ENCODE measurements around the gene AJAP1. TPM values are rescaled to one million over a fixed set of nuclear protein-coding genes. Genes with fewer than 3 reads are reported as not detected.
"Not testable (repeated sequence)": the region's sequence is repeated elsewhere in the genome, so short reads cannot be mapped to it uniquely, and the experiment has no call there.

Gene AJAP1
- total RNA-seq, 3 donors from 2014 or later: 0.16 to 0.66 (median 0.44) TPM

DNA sequence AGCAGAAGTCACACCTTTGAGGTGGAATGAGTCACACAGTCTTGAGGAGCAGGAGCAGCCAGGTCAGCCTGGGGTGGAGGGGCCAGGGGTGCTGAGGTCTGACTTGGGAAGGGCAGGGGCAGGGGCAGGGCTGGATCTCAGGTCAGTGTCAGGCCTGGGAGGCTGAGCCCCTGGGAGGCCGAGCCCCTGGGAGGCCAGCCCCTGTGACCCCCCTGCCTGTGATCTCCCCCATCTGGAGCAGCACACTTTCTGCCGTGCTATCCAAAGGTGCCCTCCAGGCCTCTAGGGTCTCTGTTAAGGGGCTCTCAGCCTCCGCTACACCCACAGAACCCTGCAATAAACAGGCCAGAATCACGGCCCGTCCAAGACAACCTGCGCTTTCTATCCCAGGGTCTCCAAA, 36.9 kb upstream of the AJAP1 start:
- Histone ChIP-seq H3K36me3 (no peaks in the 10 kb centered on the region), H3K4me3 (no peak overlapping the region), H3K27me3 (no peaks in the 10 kb centered on the region), H3K27ac (no peak overlapping the region), H3K4me1 (no peaks in the 10 kb centered on the region), H3K9me3 (no peaks in the 10 kb centered on the region)
- no peak for DNase-seq (ENCODE audit: low spot score in 2 of 2)
- intact Hi-C loops (cut with DNase I; ENCODE audit: low total_unique reads): no loop called here
- no peak for TF ChIP-seq POLR2AphosphoS5 (IDR thresholded peaks at IDR 0.05)
- TF ChIP-seq, protein P1, sequence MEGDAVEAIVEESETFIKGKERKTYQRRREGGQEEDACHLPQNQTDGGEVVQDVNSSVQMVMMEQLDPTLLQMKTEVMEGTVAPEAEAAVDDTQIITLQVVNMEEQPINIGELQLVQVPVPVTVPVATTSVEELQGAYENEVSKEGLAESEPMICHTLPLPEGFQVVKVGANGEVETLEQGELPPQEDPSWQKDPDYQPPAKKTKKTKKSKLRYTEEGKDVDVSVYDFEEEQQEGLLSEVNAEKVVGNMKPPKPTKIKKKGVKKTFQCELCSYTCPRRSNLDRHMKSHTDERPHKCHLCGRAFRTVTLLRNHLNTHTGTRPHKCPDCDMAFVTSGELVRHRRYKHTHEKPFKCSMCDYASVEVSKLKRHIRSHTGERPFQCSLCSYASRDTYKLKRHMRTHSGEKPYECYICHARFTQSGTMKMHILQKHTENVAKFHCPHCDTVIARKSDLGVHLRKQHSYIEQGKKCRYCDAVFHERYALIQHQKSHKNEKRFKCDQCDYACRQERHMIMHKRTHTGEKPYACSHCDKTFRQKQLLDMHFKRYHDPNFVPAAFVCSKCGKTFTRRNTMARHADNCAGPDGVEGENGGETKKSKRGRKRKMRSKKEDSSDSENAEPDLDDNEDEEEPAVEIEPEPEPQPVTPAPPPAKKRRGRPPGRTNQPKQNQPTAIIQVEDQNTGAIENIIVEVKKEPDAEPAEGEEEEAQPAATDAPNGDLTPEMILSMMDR (IDR thresholded peaks at IDR 0.05): no peak
- TF ChIP-seq POLR2A (IDR thresholded peaks at IDR 0.05): no peak

DNA sequence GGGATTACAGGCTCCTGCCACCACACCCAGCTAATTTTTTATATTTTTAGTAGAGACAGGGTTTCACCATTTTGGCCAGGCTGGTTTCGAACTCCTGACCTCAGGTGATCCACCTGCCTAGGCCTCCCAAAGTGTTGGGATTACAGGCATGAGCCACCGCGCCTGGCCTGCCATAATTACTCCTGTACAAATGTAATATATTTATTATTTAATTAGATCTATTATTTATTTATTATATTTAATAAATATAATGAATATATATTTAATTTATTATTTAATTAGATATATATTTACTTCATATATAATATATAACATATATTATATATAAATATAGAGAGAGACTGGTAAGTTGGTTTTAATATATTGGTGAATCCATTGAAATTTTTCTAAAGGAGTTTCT, 35.6 kb upstream of the AJAP1 start:
- H3K9me3 ChIP-seq; intact Hi-C loops (cut with DNase I; ENCODE audit: low total_unique reads); DNase-seq (ENCODE audit: low spot score in 2 of 2); H3K4me1 ChIP-seq; H3K27me3 ChIP-seq; H3K27ac ChIP-seq; H3K4me3 ChIP-seq; H3K36me3 ChIP-seq: not testable (repeated sequence)

DNA sequence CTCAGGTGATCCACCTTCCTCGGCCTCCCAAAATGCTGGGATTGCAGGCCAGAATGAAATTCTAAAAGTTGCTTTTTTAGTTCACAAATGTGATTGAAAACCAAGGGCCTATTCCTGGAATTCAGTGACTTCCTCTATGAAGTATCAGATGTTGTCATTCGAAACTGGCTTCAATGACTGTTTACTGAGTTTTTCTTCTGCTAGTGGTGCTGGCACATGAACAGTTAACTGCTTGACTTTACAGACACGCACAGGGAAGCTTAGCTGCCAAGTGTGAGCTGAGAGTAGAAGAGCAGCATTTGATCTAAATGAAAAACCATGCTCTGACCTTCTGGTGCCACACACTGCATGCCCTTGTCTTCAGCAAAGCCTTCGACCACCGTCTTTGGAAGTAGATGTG, 32.8 kb upstream of the AJAP1 start:
- no peak for DNase-seq (ENCODE audit: low spot score in 2 of 2)
- H3K27me3 ChIP-seq: peaks cover 0 to 5% of the 10 kb centered on the region in 2 donors
- no peaks in the 10 kb centered on the region for H3K4me1 ChIP-seq
- no peak overlapping the region for H3K27ac ChIP-seq
- peaks cover 0 to 4% of the 10 kb centered on the region in 2 donors for H3K9me3 ChIP-seq
- no peak overlapping the region for H3K4me3 ChIP-seq
- TF ChIP-seq, protein P1 (IDR thresholded peaks at IDR 0.05): no peak
- no peak for TF ChIP-seq POLR2A (IDR thresholded peaks at IDR 0.05)
- no peak for TF ChIP-seq POLR2AphosphoS5 (IDR thresholded peaks at IDR 0.05)
- no peaks in the 10 kb centered on the region for H3K36me3 ChIP-seq
- intact Hi-C loops (cut with DNase I; ENCODE audit: low total_unique reads): loop anchor here (5.0 kb wide), 1 partner anchor 451 kb away; no protein-coding TSS in a partner anchor

DNA sequence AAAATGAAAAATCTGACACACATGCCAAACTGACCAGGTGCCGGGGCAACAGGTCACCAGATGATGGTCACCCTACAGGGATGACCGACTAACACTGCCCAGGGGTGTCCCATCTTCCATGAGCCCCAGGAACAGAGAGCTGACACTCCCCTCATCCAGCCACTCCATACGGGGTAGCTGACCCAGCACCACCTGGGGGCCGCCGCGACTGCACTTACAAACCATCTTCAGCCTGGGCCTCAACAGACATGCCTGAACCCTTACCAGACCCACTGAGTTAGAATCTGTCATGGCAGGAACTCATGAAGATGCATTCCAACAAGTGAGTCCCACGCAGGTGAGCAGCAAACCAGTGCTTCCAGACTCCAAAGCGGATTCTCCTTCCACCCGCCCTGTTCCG, 31.6 kb upstream of the AJAP1 start:
- Histone ChIP-seq H3K27ac (no peak overlapping the region), H3K27me3 (peaks cover 0 to 5% of the 10 kb centered on the region in 2 donors), H3K36me3 (no peaks in the 10 kb centered on the region), H3K9me3 (peaks cover 0 to 5% of the 10 kb centered on the region in 2 donors), H3K4me3 (no peak overlapping the region), H3K4me1 (no peaks in the 10 kb centered on the region)
- no peak for TF ChIP-seq POLR2AphosphoS5 (IDR thresholded peaks at IDR 0.05)
- no peak for TF ChIP-seq POLR2A (IDR thresholded peaks at IDR 0.05)
- TF ChIP-seq, protein P1 (IDR thresholded peaks at IDR 0.05): no peak
- intact Hi-C loops (cut with DNase I; ENCODE audit: low total_unique reads): loop anchor here (5.0 kb wide), 1 partner anchor 449 kb away; no protein-coding TSS in a partner anchor
- no peak for DNase-seq (ENCODE audit: low spot score in 2 of 2)

DNA sequence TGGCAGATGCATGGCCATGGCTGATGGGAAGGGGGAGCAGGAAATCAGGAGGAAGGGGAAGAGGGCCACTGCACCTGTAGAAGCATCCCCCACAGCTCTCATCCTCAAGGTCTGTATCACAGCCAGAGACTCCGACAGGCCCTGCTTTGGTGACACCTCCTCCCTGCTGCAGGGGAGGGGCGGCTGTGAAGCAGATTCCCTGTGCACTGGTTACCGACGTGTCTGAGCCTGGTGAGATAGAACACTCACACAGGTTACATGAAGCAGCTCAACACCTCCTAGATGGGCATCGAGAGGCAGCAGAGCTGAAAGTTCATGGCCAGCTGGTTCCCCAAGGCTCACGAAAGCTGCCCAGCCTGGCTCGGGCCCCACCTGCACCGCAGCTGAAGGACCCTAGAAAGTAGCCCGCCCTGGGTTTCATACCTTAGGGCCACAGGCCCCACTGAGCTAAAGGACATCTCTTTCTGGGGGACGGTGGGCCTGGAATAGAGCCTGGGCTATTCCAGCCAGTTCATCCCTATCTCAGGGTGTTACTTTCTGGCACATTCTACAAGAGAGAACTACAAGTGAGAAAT, 30.2 kb upstream of the AJAP1 start:
- Histone ChIP-seq H3K4me3 (no peak overlapping the region), H3K27me3 (peaks cover 0 to 12% of the 10 kb centered on the region in 2 donors), H3K4me1 (no peaks in the 10 kb centered on the region), H3K9me3 (peaks cover 0 to 5% of the 10 kb centered on the region in 2 donors), H3K27ac (no peak overlapping the region), H3K36me3 (no peaks in the 10 kb centered on the region)
- intact Hi-C loops (cut with DNase I; ENCODE audit: low total_unique reads): loop anchor here (5.0 kb wide), 1 partner anchor 448 kb away; no protein-coding TSS in a partner anchor
- TF ChIP-seq POLR2AphosphoS5 (IDR thresholded peaks at IDR 0.05): no peak
- no peak for TF ChIP-seq POLR2A (IDR thresholded peaks at IDR 0.05)
- TF ChIP-seq, protein P1 (IDR thresholded peaks at IDR 0.05): no peak
- no peak for DNase-seq (ENCODE audit: low spot score in 2 of 2)

Measured in breast epithelium (tissue), 4 donors.